H9 (cell line): ENCODE measurements around the gene EIF5A. TPM values are rescaled to one million over a fixed set of nuclear protein-coding genes. Genes with fewer than 3 reads are reported as not detected.

Experiments
- DNase-seq: peaks from one replicate; pipeline ENCODE4 v3.0.0-alpha.2; 2017
- H2AFZ ChIP-seq: one replicate; pipeline ENCODE4 v1.6.1; 2013; ENCODE audit warnings: mild to moderate bottlenecking, low read length, control low read depth, moderate library complexity
- H2AK5ac ChIP-seq: 2 replicates; pipeline ENCODE4 v1.6.1; 2013; ENCODE audit warnings: low read length, control low read depth, mixed read lengths; ENCODE audit not compliant: insufficient read length
- H2BK120ac ChIP-seq: one replicate; pipeline ENCODE4 v1.6.1; 2013; ENCODE audit warnings: low read depth, mild to moderate bottlenecking, low read length, control low read depth, inconsistent platforms; ENCODE audit not compliant: poor library complexity, severe bottlenecking
- H2BK12ac ChIP-seq: 2 replicates; pipeline ENCODE4 v1.6.1; 2013; ENCODE audit warnings: low read length, control low read depth, mixed read lengths, low read depth; ENCODE audit not compliant: insufficient read length
- H2BK15ac ChIP-seq: 2 replicates; pipeline ENCODE4 v1.6.1; 2013; ENCODE audit warnings: low read depth, low read length, control low read depth
- H2BK20ac ChIP-seq: one replicate; pipeline ENCODE4 v1.6.1; 2013; ENCODE audit warnings: low read depth, mild to moderate bottlenecking, low read length, control low read depth, inconsistent platforms; ENCODE audit not compliant: poor library complexity, severe bottlenecking
- H2BK5ac ChIP-seq: 2 replicates; pipeline ENCODE4 v1.6.1; 2013; ENCODE audit warnings: low read length, control low read depth, mixed read lengths; ENCODE audit not compliant: insufficient read length
- H3K14ac ChIP-seq: 2 replicates; pipeline ENCODE4 v1.6.1; 2013; ENCODE audit warnings: low read length, control low read depth; ENCODE audit not compliant: insufficient read depth
- H3K18ac ChIP-seq: 2 replicates; pipeline ENCODE4 v1.6.1; 2013; ENCODE audit warnings: low read depth, mild to moderate bottlenecking, mixed read lengths, low read length, control low read depth; ENCODE audit not compliant: insufficient read length
- H3K23ac ChIP-seq: 2 replicates; pipeline ENCODE4 v1.6.1; 2013; ENCODE audit warnings: low read length, control low read depth, mixed read lengths, low read depth; ENCODE audit not compliant: insufficient read length
- H3K23me2 ChIP-seq: 2 replicates; pipeline ENCODE4 v1.6.1; 2013; ENCODE audit warnings: low read depth, mild to moderate bottlenecking, mixed read lengths, low read length, control low read depth; ENCODE audit not compliant: insufficient read length, poor library complexity, severe bottlenecking
- H3K27ac ChIP-seq: 2 replicates; pipeline ENCODE4 v1.5.1; 2013; ENCODE audit warnings: low read length, control low read depth, mixed read lengths, low read depth; ENCODE audit not compliant: insufficient read length
- H3K27me3 ChIP-seq: 2 replicates; pipeline ENCODE4 v1.6.1; 2013; ENCODE audit warnings: low read length, control low read depth, inconsistent platforms; ENCODE audit not compliant: insufficient read depth
- H3K4ac ChIP-seq: 2 replicates; pipeline ENCODE4 v1.6.1; 2013; ENCODE audit warnings: low read depth, mild to moderate bottlenecking, control low read depth, inconsistent platforms, low read length, moderate library complexity
- H3K4me1 ChIP-seq: 2 replicates; pipeline ENCODE4 v1.6.1; 2013; ENCODE audit warnings: low read length, control low read depth, inconsistent platforms; ENCODE audit not compliant: insufficient read depth
- H3K4me2 ChIP-seq: 2 replicates; pipeline ENCODE4 v1.6.1; 2013; ENCODE audit warnings: low read length, control low read depth, mixed read lengths; ENCODE audit not compliant: insufficient read length, insufficient read depth
- H3K56ac ChIP-seq: 2 replicates; pipeline ENCODE4 v1.6.1; 2013; ENCODE audit warnings: low read depth, mild to moderate bottlenecking, mixed read lengths, low read length, control low read depth; ENCODE audit not compliant: insufficient read length
- H3K79me1 ChIP-seq: 2 replicates; pipeline ENCODE4 v1.6.1; 2013; ENCODE audit warnings: low read depth, mild to moderate bottlenecking, moderate library complexity, low read length, control low read depth, inconsistent platforms; ENCODE audit not compliant: insufficient read depth, poor library complexity, severe bottlenecking
- H3K79me2 ChIP-seq: 2 replicates; pipeline ENCODE4 v1.6.1; 2013; ENCODE audit warnings: low read length, control low read depth, inconsistent platforms; ENCODE audit not compliant: insufficient read depth
- H3K9ac ChIP-seq: 2 replicates; pipeline ENCODE4 v1.6.1; 2013; ENCODE audit warnings: low read length, control low read depth, mixed read lengths; ENCODE audit not compliant: insufficient read length; ENCODE audit errors: extremely low read depth
- H3K9me3 ChIP-seq: one replicate; pipeline ENCODE4 v1.6.1; 2013; ENCODE audit warnings: low read depth, low read length, inconsistent platforms; ENCODE audit not compliant: control insufficient read depth
- H3T11ph ChIP-seq: one replicate; pipeline ENCODE4 v1.6.1; 2013; ENCODE audit warnings: mild to moderate bottlenecking, low read length, control low read depth, inconsistent platforms
- H4K20me1 ChIP-seq: one replicate; pipeline ENCODE4 v1.6.1; 2013; ENCODE audit not compliant: control insufficient read depth, insufficient read length, insufficient read depth
- H4K5ac ChIP-seq: 2 replicates; pipeline ENCODE4 v1.6.1; 2013; ENCODE audit warnings: low read depth, mild to moderate bottlenecking, mixed read lengths, low read length, control low read depth; ENCODE audit not compliant: insufficient read length
- H4K8ac ChIP-seq: replicated peaks from 2 replicates; pipeline ENCODE4 v1.6.1; 2013; ENCODE audit warnings: low read length, control low read depth, mixed read lengths, low read depth; ENCODE audit not compliant: insufficient read length
- H4K91ac ChIP-seq: 2 replicates; pipeline ENCODE4 v1.6.1; 2013; ENCODE audit warnings: low read depth, mild to moderate bottlenecking, moderate library complexity, mixed read lengths, low read length, control low read depth; ENCODE audit not compliant: insufficient read length
- H3K27ac Mint-ChIP-seq, 3 experiments: 2 replicates in 2 of 3; 3 replicates in 1 of 3; pipeline ENCODE4 v1.8.0; 2020 to 2021; ENCODE audit warnings: mixed read lengths in 3 of 3, mild to moderate bottlenecking in 1 of 3, moderate library complexity in 1 of 3
- H3K27me3 Mint-ChIP-seq: 2 replicates; pipeline ENCODE4 v1.8.0; 2021; ENCODE audit warnings: low read depth, mild to moderate bottlenecking, moderate library complexity, mixed read lengths
- H3K36me3 Mint-ChIP-seq, 3 experiments: 2 replicates in 2 of 3; 3 replicates in 1 of 3; pipeline ENCODE4 v1.8.0; 2020 to 2021; ENCODE audit warnings: low read depth in 3 of 3, mixed read lengths in 3 of 3; ENCODE audit not compliant: insufficient read depth in 1 of 3
- H3K4me1 Mint-ChIP-seq, 2 experiments: 2 replicates each; pipeline ENCODE4 v1.8.0; 2020; ENCODE audit warnings: mixed read lengths in 2 of 2
- H3K4me3 Mint-ChIP-seq, 2 experiments: 2 replicates in 1 of 2; 3 replicates in 1 of 2; pipeline ENCODE4 v1.8.0; 2020 to 2021; ENCODE audit warnings: mild to moderate bottlenecking in 2 of 2, mixed read lengths in 2 of 2, moderate library complexity in 1 of 2
- H3K9me3 Mint-ChIP-seq, 2 experiments: 2 replicates in 1 of 2; 3 replicates in 1 of 2; pipeline ENCODE4 v1.8.0; 2020; ENCODE audit warnings: mild to moderate bottlenecking in 2 of 2, mixed read lengths in 2 of 2, moderate library complexity in 1 of 2
- WGBS: extraction: QIAGEN DNeasy Blood & Tissue Kit; methylation state at CpG from one replicate; pipeline ENCODE4 v1.1.7; 2013; ENCODE audit warnings: missing lambda C conversion rate, low lambda C conversion rate, mixed read lengths; ENCODE audit not compliant: insufficient read length; ENCODE audit errors: extremely low coverage; 5-methylcytosine and 5-hydroxymethylcytosine counted together
- total RNA-seq: library from RNA; stranded (reverse); gene quantifications from 2 replicates; pipeline ENCODE4 v1.2.1, GENCODE V29; 2021
- TF ChIP-seq, protein P1 (sequence below): fragments of 200-600 bp; sonication (generic); conservative IDR thresholded peaks from 3 replicates; pipeline ENCODE4 v1.8.0; 2021; ENCODE audit warnings: antibody characterized with exemption, mild to moderate bottlenecking

Gene EIF5A
- total RNA-seq, 1 experiment from 2014 or later, result 978 TPM

DNA sequence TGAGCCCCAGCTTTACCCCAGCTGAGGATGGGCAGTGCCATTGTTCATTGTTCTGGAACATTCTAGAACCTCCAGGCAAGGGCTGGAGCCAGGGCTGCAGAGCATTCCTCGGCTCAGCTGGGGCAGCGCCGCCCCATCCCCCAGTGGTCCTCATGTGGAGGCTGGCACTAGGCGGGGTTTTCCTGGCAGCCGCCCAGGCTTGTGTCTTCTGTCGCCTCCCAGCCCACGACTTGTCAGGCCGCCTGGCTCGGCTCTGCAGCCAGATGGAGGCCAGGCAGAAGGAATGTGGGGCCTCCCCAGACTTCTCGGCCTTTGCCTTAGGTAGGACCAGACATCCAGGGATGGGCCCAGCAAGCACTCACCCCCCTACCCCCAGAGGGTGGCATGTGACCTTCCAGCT lies 47.6 kb downstream of the EIF5A start, which contains the start of gene TMEM95:
Gene TMEM95, plus strand, starts transcription at position 104 of the 400 bp plus-strand sequence. Its CDS starts 49 bp downstream, at position 153.
- H4K8ac ChIP-seq, result no peak within 1 kb of the TSS
- TF ChIP-seq, protein P1, sequence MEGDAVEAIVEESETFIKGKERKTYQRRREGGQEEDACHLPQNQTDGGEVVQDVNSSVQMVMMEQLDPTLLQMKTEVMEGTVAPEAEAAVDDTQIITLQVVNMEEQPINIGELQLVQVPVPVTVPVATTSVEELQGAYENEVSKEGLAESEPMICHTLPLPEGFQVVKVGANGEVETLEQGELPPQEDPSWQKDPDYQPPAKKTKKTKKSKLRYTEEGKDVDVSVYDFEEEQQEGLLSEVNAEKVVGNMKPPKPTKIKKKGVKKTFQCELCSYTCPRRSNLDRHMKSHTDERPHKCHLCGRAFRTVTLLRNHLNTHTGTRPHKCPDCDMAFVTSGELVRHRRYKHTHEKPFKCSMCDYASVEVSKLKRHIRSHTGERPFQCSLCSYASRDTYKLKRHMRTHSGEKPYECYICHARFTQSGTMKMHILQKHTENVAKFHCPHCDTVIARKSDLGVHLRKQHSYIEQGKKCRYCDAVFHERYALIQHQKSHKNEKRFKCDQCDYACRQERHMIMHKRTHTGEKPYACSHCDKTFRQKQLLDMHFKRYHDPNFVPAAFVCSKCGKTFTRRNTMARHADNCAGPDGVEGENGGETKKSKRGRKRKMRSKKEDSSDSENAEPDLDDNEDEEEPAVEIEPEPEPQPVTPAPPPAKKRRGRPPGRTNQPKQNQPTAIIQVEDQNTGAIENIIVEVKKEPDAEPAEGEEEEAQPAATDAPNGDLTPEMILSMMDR, result no peak
- H2BK12ac ChIP-seq, result no peak within 1 kb of the TSS
- no peak within 1 kb of the TSS for H3K56ac ChIP-seq
- H3K4me3 Mint-ChIP-seq, result peak within 1 kb of the TSS in 1 of 2 experiments; percentile 56; a peak in 2 of 5 replicates
- no peak within 1 kb of the TSS for H3K4ac ChIP-seq
- H2BK20ac ChIP-seq, result no peak within 1 kb of the TSS
- no peak within 1 kb of the TSS for H2BK15ac ChIP-seq
- no peak within 1 kb of the TSS for H4K91ac ChIP-seq
- no peak within 1 kb of the TSS; a peak in 1 of 7 replicates for H3K27ac Mint-ChIP-seq
- H2BK5ac ChIP-seq, result no peak within 1 kb of the TSS
- no peaks in the 10 kb centered on the region for H3K27me3 ChIP-seq
- no peaks in the 10 kb centered on the region for H3K79me1 ChIP-seq
- H3K18ac ChIP-seq, result no peak within 1 kb of the TSS
- H2AK5ac ChIP-seq, result no peak within 1 kb of the TSS
- no peak within 1 kb of the TSS for H3K14ac ChIP-seq
- no peak for DNase-seq
- no peak within 1 kb of the TSS for H3K23ac ChIP-seq
- no peaks in the 10 kb centered on the region for H3K9me3 Mint-ChIP-seq
- no peak within 1 kb of the TSS for H2AFZ ChIP-seq
- no peak within 1 kb of the TSS for H3K9ac ChIP-seq
- peaks cover 12% of the 10 kb centered on the region for H3K27me3 Mint-ChIP-seq
- no peak within 1 kb of the TSS for H3K4me2 ChIP-seq
- peaks cover 8% of the 10 kb centered on the region for H3K23me2 ChIP-seq
- peaks cover 19 to 26% of the 10 kb centered on the region in 2 experiments for H3K4me1 Mint-ChIP-seq
- H3K4me1 ChIP-seq, result no peaks in the 10 kb centered on the region
- H4K5ac ChIP-seq, result no peak within 1 kb of the TSS
- no CpG with 5 or more reads among the region's 10 CpGs for WGBS
- H3T11ph ChIP-seq, result no peak within 1 kb of the TSS
- no peak within 1 kb of the TSS for H3K27ac ChIP-seq
- no peaks in the 10 kb centered on the region for H3K9me3 ChIP-seq
- no peak within 1 kb of the TSS for H2BK120ac ChIP-seq
- H3K36me3 Mint-ChIP-seq, result no peaks in the 10 kb centered on the region
- H4K20me1 ChIP-seq, result no peaks in the 10 kb centered on the region
- no peaks in the 10 kb centered on the region; the same call in 1 of the 2 replicates for H3K79me2 ChIP-seq
